ENCODE data around the gene PGAP1. TPM values are rescaled to one million over a fixed set of nuclear protein-coding genes. Genes with fewer than 3 reads are reported as not detected.

Gene PGAP1
- polyA plus RNA-seq, 1 experiment = 6.4 TPM

- H3K27me3 ChIP-seq (ENCODE audit: control insufficient read depth, insufficient read depth, low read length) = no peaks in the 10 kb centered on the region
- H3K27ac ChIP-seq (ENCODE audit: low read depth, low read length) = no peak overlapping the region
- ChIA-PET POLR2A (interaction anchor here (0.8 kb wide), 1 partner anchor 33 kb away, joined by 3 read pairs; no protein-coding TSS in a partner anchor), CTCF (no interaction called here)
- TF ChIP-seq, protein P1, sequence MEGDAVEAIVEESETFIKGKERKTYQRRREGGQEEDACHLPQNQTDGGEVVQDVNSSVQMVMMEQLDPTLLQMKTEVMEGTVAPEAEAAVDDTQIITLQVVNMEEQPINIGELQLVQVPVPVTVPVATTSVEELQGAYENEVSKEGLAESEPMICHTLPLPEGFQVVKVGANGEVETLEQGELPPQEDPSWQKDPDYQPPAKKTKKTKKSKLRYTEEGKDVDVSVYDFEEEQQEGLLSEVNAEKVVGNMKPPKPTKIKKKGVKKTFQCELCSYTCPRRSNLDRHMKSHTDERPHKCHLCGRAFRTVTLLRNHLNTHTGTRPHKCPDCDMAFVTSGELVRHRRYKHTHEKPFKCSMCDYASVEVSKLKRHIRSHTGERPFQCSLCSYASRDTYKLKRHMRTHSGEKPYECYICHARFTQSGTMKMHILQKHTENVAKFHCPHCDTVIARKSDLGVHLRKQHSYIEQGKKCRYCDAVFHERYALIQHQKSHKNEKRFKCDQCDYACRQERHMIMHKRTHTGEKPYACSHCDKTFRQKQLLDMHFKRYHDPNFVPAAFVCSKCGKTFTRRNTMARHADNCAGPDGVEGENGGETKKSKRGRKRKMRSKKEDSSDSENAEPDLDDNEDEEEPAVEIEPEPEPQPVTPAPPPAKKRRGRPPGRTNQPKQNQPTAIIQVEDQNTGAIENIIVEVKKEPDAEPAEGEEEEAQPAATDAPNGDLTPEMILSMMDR (IDR thresholded peaks at IDR 0.05; ENCODE audit: low read depth, low read length) = no peak
- H3K4me3 ChIP-seq (ENCODE audit: low read depth, low read length) = no peak overlapping the region
- DNase-seq (ENCODE audit: low read depth, low spot score) = no peak
- H3K9me3 ChIP-seq (ENCODE audit: control insufficient read depth, insufficient read depth, low read length) = no peaks in the 10 kb centered on the region
Measured at GRCh38 chr2:196959281-196959680, 32.8 kb upstream of the PGAP1 start.

DNA sequence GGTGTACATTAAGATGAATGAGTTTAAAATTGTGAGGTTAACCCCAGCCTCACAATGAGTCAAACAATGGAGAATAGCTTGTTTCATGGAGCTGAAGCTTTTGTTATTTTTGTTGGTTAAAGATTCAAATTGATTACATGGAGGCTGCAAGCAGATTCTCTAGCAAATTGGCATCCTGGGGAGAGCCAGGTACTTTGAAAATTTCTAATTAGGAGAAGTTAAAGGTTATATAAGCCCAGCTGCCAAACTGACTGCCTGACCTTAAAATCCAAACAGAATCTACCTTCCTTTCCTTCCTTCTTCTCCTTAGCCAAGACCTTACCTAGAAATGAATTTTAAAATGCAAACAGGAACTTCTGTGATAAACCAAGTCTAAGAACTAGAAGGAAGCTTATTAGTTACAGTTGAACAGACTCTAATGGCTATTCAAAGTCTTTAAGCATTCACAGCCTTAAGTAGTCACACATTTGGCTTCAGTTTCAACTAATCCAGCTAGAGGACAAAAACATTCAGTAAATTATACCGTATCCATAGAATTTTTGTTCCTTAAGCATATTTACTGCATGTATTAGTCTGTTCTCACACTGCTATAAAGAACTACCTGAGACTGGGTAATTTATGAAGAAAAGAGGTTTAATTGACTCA lies 31.5 kb upstream of the PGAP1 start:
- ChIA-PET POLR2A (no interaction called here), CTCF (interaction anchor here (1.0 kb wide), 1 partner anchor 54 kb away, joined by 3 read pairs; no protein-coding TSS in a partner anchor)
- no peak overlapping the region for H3K27ac ChIP-seq (ENCODE audit: low read depth, low read length)

DNA sequence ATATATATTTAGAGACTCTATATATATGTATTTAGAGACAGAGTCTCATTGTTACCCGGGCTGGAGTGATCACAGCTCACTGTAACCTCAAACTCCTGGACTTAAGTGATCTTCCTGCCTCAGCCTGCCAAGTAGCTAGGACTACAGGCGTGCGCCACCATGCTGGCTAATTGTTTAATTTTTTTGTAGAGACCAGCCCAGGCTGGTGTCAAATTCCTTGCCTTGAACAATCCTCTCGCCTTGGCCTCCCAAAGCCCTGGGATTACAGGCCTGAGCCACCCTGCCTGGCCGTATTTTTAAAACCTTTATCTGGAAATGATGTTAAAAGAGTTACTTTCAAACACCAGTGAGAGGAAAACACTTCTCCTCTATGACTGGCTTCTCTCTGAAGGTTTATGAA lies 30.9 kb upstream of the PGAP1 start:
- DNase-seq (ENCODE audit: low read depth, low spot score) = no peak
- POLR2A ChIA-PET = no interaction called here
- Histone ChIP-seq H3K9me3 (ENCODE audit: control insufficient read depth, insufficient read depth, low read length) (no peaks in the 10 kb centered on the region), H3K4me3 (ENCODE audit: low read depth, low read length) (no peak overlapping the region), H3K27me3 (ENCODE audit: control insufficient read depth, insufficient read depth, low read length) (no peaks in the 10 kb centered on the region), H3K27ac (ENCODE audit: low read depth, low read length) (no peak overlapping the region)
- TF ChIP-seq, protein P1 (IDR thresholded peaks at IDR 0.05; ENCODE audit: low read depth, low read length) = no peak
- CTCF ChIA-PET = interaction anchor here (1.0 kb wide), 1 partner anchor 54 kb away, joined by 3 read pairs; no protein-coding TSS in a partner anchor

More for the DNA sequence above, 31.5 kb upstream of the PGAP1 start:
- H3K9me3 ChIP-seq (ENCODE audit: control insufficient read depth, insufficient read depth, low read length) = no peaks in the 10 kb centered on the region
- no peaks in the 10 kb centered on the region for H3K27me3 ChIP-seq (ENCODE audit: control insufficient read depth, insufficient read depth, low read length)
- TF ChIP-seq, protein P1 (IDR thresholded peaks at IDR 0.05; ENCODE audit: low read depth, low read length) = no peak
- no peak for DNase-seq (ENCODE audit: low read depth, low spot score)
- H3K4me3 ChIP-seq (ENCODE audit: low read depth, low read length) = no peak overlapping the region

DNA sequence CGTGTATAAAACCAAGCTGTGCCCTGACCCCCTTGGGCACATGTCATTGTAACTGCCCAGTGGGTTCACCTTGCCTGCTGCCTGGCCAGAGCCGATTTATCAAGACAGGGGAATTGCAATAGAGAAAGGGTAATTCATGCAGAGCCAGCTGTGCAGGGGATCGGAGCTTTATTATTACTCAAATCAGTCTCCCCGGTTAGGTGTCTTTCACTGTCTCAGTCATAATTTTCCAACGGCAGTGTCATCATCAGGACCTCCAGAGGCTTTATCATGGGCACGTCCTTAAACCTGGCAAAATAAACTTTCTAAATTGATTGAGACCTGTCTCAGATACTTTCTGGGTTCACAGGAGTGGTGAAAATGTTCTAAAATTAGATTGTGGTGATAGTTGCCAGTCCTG lies 29.6 kb upstream of the PGAP1 start:
- Histone ChIP-seq H3K4me3 (ENCODE audit: low read depth, low read length) (no peak overlapping the region), H3K9me3 (ENCODE audit: control insufficient read depth, insufficient read depth, low read length) (no peaks in the 10 kb centered on the region), H3K27me3 (ENCODE audit: control insufficient read depth, insufficient read depth, low read length) (no peaks in the 10 kb centered on the region), H3K27ac (ENCODE audit: low read depth, low read length) (no peak overlapping the region)
- ChIA-PET CTCF (no interaction called here), POLR2A (no interaction called here)
- DNase-seq (ENCODE audit: low read depth, low spot score) = no peak
- TF ChIP-seq, protein P1 (IDR thresholded peaks at IDR 0.05; ENCODE audit: low read depth, low read length) = no peak

DNA sequence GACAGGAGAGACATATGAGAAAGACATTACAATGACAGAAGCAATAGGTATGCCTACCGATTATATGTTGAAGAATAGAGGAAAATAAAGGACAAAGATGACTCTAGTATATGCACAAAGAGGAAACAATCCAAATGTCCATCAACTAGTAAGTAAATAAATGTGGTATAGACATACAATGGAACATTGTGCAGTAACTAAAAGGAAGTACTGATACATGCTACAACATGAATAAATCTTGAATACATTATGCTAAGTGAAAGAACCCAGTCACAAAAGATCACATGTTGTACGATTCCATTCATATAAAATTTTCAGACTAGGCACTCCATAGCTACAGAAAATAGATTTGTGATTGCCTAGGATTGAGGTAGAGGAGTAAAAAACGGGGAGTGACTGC lies 28.5 kb upstream of the PGAP1 start:
- ChIA-PET POLR2A (no interaction called here), CTCF (interaction anchor here (0.6 to 0.7 kb wide), 2 partner anchors 23 to 196 kb away, joined by 3 to 4 read pairs; no protein-coding TSS in a partner anchor)
- DNase-seq (ENCODE audit: low read depth, low spot score) = no peak
- Histone ChIP-seq H3K27me3 (ENCODE audit: control insufficient read depth, insufficient read depth, low read length) (no peaks in the 10 kb centered on the region), H3K27ac (ENCODE audit: low read depth, low read length) (no peak overlapping the region), H3K9me3 (ENCODE audit: control insufficient read depth, insufficient read depth, low read length) (no peaks in the 10 kb centered on the region), H3K4me3 (ENCODE audit: low read depth, low read length) (no peak overlapping the region)
- TF ChIP-seq, protein P1 (IDR thresholded peaks at IDR 0.05; ENCODE audit: low read depth, low read length) = no peak
